K562 (cell line): ENCODE results near the gene RHEB.

Experiments
- CBX5 ChIP-seq: IDR thresholded peaks from 2 replicates; pipeline ENCODE4 v1.6.1; 2014; ENCODE audit warnings: low read depth, borderline replicate concordance
- CREB3 ChIP-seq: fragments of 450-650 bp; conservative IDR thresholded peaks from 2 replicates; pipeline ENCODE4 v1.6.1; 2016; ENCODE audit warnings: missing genetic modification characterization, low read depth, mild to moderate bottlenecking, missing compliant biosample characterization, moderate library complexity
- CTCF ChIP-seq, 3 experiments: IDR thresholded peaks in 2 of 3; conservative IDR thresholded peaks in 1 of 3; 2 replicates each; pipeline ENCODE4 v1.5.1; 2011 to 2012; ENCODE audit warnings: low read length in 3 of 3, mild to moderate bottlenecking in 3 of 3, control low read depth in 2 of 3, improper control_type of control experiment in 1 of 3, inconsistent platforms in 1 of 3, low read depth in 1 of 3, mixed read lengths in 1 of 3, moderate library complexity in 1 of 3; ENCODE audit not compliant: insufficient read depth in 2 of 3
- GATAD2B ChIP-seq: fragments of 450-650 bp; IDR thresholded peaks from 2 replicates; pipeline ENCODE4 v1.6.1; 2017; ENCODE audit warnings: mild to moderate bottlenecking, borderline replicate concordance
- NCOA1 ChIP-seq: fragments of 450-650 bp; IDR thresholded peaks from 2 replicates; pipeline ENCODE4 v1.6.1; 2016; ENCODE audit warnings: low read depth
- RAD21 ChIP-seq, 2 experiments: fragments of 250-450 bp in 1 of 2; fragments of 450-650 bp in 1 of 2; sonication (Bioruptor Pico) in 1 of 2; formaldehyde crosslinking in 1 of 2; IDR thresholded peaks in 1 of 2; conservative IDR thresholded peaks in 1 of 2; 2 replicates each; pipeline versions ENCODE4 v1.4.0 to v1.8.0; 2020 to 2022; ENCODE audit warnings: mild to moderate bottlenecking in 2 of 2, moderate library complexity in 1 of 2
- TARDBP ChIP-seq: fragments of 450-650 bp; IDR thresholded peaks from 2 replicates; pipeline ENCODE4 v1.6.1; 2016
- ZNF707 ChIP-seq: fragments of 250-450 bp; sonication (Bioruptor Pico); conservative IDR thresholded peaks from 2 replicates; pipeline ENCODE4 v1.8.0; 2022; ENCODE audit warnings: inconsistent platforms, mild to moderate bottlenecking, moderate library complexity
- ZNF76 ChIP-seq: fragments of 250-450 bp; sonication (Bioruptor Pico); IDR thresholded peaks from 2 replicates; pipeline ENCODE4 v1.4.0; 2020; ENCODE audit warnings: mild to moderate bottlenecking, moderate library complexity, borderline replicate concordance
- TF ChIP-seq, protein P1 (sequence below), 2 experiments: IDR thresholded peaks; 2 replicates each; pipeline ENCODE4 v1.6.1; 2012; ENCODE audit warnings: improper control_type of control experiment in 2 of 2, low read depth in 2 of 2, low read length in 2 of 2, borderline replicate concordance in 1 of 2
- TF ChIP-seq, protein P2 (sequence below): fragments of 450-650 bp; IDR thresholded peaks from 2 replicates; pipeline ENCODE4 v1.6.1; 2017; ENCODE audit warnings: mild to moderate bottlenecking, moderate library complexity
- TF ChIP-seq, protein P3 (sequence below), 2 experiments: fragments of 450-650 bp; formaldehyde crosslinking in 1 of 2; IDR thresholded peaks; 2 replicates each; pipeline versions ENCODE4 v1.4.0 to v1.6.1; 2014 to 2020; ENCODE audit warnings: mild to moderate bottlenecking in 2 of 2, borderline replicate concordance in 1 of 2, low read depth in 1 of 2
- TF ChIP-seq, protein P4 (sequence below): fragments of 200-800 bp; sonication (Bioruptor generic); IDR thresholded peaks from 2 replicates; pipeline ENCODE4 v1.6.1; 2017; ENCODE audit warnings: missing genetic modification characterization, missing compliant biosample characterization

DNA sequence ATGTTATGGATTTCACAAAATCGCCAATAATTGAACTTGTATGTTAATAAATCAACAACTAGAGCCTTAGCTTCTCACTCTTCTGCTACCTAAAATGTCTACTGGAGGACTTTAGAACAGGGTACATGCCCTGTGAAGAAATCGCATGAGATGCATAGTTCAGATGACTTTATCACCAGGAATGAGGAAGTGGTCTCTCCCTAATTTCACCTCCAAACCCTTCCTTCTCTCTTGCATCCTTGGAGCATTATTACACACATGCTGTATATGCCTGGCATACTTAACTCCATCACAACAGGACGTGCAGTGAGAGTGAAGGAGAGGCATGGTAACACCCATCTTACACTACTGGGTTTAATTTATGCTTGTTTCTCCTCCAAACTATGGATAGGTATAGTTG, 27.8 kb downstream of the RHEB start:
- TF ChIP-seq NCOA1: no peak
- TF ChIP-seq, protein P1, sequence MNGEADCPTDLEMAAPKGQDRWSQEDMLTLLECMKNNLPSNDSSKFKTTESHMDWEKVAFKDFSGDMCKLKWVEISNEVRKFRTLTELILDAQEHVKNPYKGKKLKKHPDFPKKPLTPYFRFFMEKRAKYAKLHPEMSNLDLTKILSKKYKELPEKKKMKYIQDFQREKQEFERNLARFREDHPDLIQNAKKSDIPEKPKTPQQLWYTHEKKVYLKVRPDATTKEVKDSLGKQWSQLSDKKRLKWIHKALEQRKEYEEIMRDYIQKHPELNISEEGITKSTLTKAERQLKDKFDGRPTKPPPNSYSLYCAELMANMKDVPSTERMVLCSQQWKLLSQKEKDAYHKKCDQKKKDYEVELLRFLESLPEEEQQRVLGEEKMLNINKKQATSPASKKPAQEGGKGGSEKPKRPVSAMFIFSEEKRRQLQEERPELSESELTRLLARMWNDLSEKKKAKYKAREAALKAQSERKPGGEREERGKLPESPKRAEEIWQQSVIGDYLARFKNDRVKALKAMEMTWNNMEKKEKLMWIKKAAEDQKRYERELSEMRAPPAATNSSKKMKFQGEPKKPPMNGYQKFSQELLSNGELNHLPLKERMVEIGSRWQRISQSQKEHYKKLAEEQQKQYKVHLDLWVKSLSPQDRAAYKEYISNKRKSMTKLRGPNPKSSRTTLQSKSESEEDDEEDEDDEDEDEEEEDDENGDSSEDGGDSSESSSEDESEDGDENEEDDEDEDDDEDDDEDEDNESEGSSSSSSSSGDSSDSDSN (IDR thresholded peaks at IDR 0.05; ENCODE audit: borderline replicate concordance in 1 of 2, low read depth in 2 of 2, low read length in 2 of 2): no peak
- TF ChIP-seq, protein P2, sequence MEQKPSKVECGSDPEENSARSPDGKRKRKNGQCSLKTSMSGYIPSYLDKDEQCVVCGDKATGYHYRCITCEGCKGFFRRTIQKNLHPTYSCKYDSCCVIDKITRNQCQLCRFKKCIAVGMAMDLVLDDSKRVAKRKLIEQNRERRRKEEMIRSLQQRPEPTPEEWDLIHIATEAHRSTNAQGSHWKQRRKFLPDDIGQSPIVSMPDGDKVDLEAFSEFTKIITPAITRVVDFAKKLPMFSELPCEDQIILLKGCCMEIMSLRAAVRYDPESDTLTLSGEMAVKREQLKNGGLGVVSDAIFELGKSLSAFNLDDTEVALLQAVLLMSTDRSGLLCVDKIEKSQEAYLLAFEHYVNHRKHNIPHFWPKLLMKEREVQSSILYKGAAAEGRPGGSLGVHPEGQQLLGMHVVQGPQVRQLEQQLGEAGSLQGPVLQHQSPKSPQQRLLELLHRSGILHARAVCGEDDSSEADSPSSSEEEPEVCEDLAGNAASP: no peak
- TF ChIP-seq CBX5: no peak
- TF ChIP-seq, protein P3, sequence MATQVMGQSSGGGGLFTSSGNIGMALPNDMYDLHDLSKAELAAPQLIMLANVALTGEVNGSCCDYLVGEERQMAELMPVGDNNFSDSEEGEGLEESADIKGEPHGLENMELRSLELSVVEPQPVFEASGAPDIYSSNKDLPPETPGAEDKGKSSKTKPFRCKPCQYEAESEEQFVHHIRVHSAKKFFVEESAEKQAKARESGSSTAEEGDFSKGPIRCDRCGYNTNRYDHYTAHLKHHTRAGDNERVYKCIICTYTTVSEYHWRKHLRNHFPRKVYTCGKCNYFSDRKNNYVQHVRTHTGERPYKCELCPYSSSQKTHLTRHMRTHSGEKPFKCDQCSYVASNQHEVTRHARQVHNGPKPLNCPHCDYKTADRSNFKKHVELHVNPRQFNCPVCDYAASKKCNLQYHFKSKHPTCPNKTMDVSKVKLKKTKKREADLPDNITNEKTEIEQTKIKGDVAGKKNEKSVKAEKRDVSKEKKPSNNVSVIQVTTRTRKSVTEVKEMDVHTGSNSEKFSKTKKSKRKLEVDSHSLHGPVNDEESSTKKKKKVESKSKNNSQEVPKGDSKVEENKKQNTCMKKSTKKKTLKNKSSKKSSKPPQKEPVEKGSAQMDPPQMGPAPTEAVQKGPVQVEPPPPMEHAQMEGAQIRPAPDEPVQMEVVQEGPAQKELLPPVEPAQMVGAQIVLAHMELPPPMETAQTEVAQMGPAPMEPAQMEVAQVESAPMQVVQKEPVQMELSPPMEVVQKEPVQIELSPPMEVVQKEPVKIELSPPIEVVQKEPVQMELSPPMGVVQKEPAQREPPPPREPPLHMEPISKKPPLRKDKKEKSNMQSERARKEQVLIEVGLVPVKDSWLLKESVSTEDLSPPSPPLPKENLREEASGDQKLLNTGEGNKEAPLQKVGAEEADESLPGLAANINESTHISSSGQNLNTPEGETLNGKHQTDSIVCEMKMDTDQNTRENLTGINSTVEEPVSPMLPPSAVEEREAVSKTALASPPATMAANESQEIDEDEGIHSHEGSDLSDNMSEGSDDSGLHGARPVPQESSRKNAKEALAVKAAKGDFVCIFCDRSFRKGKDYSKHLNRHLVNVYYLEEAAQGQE (IDR thresholded peaks at IDR 0.05; ENCODE audit: borderline replicate concordance): no peak
- TF ChIP-seq, protein P3 (CRISPR knock-in tag; IDR thresholded peaks at IDR 0.05; ENCODE audit: low read depth): no peak
- no peak for TF ChIP-seq RAD21 (CRISPR knock-in tag; conservative IDR thresholded peaks at IDR 0.05 in 1 of 2, IDR thresholded peaks at IDR 0.05 in 1 of 2)
- no peak for TF ChIP-seq ZNF707 (CRISPR knock-in tag)
- TF ChIP-seq CREB3 (tag): no peak
- TF ChIP-seq, protein P4, sequence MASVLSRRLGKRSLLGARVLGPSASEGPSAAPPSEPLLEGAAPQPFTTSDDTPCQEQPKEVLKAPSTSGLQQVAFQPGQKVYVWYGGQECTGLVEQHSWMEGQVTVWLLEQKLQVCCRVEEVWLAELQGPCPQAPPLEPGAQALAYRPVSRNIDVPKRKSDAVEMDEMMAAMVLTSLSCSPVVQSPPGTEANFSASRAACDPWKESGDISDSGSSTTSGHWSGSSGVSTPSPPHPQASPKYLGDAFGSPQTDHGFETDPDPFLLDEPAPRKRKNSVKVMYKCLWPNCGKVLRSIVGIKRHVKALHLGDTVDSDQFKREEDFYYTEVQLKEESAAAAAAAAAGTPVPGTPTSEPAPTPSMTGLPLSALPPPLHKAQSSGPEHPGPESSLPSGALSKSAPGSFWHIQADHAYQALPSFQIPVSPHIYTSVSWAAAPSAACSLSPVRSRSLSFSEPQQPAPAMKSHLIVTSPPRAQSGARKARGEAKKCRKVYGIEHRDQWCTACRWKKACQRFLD (CRISPR knock-in tag): no peak
- TF ChIP-seq CTCF (IDR thresholded peaks at IDR 0.05 in 2 of 3, conservative IDR thresholded peaks at IDR 0.05 in 1 of 3; ENCODE audit: insufficient read depth in 2 of 3, low read depth in 1 of 3, low read length in 3 of 3): no peak
- no peak for TF ChIP-seq ZNF76
- TF ChIP-seq GATAD2B: no peak
- no peak for TF ChIP-seq TARDBP
